Stimulated activated CD8-positive, alpha-beta memory T cell treated with anti-CD3 and anti-CD28 coated beads, Interleukin-15, amount 100 ng/mL, for 1 hour (primary cell): ENCODE data around the gene MBD3.
"Not testable (repeated sequence)": the region's sequence is repeated elsewhere in the genome, so short reads cannot be mapped to it uniquely, and the experiment has no call there.

Source experiments
- DNase-seq: peaks from one replicate; pipeline ENCODE4 v3.0.0-alpha.2; 2020; ENCODE audit warnings: low read depth

The MBD3 gene

DNA sequence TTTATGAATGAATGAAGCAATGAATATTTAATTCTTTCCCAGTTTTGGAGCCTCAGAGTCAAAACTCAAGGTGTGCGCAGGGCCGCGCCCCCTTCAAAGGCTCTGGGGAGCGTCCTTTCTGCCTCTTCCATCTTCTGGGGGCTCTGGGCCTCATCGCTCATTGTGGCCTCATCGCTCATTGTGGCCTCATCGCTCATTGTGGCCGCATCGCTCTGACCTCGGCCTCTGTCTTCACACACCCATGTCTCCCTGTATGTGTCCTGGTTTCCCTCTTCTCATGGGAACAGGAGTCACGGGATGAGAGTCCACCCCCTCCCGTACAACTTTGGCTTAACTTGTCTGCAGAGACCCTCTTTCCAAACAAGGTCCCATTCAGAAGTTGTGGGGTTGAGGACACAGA is 21.3 kb downstream of the MBD3 start:
- no peak for DNase-seq

DNA sequence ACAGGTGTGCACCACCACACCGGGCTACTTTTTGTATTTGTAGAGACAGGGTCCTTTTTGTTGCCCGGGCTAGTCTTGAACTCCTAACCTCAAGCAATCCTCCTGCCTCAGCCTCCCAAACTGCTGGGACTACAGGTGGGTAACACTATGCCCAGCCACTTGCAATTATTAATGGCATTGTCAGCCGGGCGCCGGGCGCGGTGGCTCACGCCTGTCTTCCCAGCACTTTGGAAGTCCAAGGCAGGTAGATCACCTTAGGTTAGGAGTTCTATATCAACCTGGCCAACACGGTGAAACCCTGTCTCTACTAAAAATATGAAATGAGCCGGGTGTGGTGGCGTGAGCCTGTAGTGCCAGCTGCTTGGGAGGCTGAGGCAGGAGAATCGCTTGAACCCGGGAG is 21.8 kb downstream of the MBD3 start:
- DNase-seq, result no peak

DNA sequence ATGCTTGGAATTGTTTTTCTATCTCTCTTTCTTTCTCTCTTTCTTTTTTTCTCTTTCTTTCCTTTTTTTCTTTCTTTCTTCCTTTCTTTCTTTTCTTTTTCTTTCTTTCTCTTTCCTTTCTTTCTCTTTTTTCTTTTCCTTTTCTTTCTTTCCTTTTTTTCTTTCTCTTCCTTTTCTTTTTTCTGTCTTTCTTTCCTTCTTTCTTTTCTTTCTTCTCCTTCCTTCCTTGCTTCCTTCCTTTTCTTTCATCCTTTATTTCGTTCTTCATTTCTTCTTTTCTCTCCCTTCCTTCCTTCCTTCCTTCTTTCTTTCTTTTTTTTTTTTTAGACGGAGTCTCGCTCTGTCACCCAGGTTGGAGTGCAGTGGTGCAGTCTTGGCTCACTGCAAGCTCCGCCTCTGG is 22.7 kb downstream of the MBD3 start:
- DNase-seq, result no peak

DNA sequence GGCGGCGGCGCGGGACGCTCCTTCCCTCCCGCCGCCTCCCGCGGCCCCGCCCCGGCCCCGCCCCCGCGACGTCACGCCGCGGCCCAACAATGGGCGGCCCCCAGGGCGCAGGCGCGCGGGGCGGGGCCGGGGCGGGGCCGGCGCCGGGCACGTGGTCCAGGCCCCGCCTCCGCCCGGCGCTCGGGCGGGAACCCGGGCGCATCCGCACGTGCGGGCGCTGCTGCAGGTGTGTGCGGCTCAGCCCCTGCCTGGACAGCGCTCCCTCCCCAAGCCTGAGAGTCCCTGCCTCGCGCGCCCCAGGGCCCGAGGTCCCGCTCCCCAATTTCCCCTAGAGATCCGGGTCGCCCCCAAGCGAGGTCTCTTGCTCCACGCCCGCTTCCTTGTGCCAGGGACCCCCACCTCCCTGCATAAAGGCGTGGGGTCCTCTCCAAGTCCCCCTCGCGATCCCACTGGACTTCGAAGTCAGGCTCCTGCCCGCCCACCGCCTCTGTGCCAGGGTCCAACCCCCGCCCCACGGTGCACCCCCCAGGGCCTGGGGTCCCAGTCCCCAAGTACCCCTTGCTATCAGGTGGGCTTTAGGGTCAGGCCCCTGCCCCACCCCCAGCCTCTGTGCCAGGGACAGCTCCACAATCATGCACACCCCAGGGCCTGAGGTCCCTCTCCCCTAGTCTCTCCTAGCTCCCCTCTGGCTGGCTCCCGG is 24.2 kb downstream of the MBD3 start, which contains the start of gene MEX3D:
MEX3D (minus strand) TSS at position 6 of the 700 bp plus-strand sequence. CDS start 267 bp downstream, outside the sequence.
- peak; percentile 54 for DNase-seq

DNA sequence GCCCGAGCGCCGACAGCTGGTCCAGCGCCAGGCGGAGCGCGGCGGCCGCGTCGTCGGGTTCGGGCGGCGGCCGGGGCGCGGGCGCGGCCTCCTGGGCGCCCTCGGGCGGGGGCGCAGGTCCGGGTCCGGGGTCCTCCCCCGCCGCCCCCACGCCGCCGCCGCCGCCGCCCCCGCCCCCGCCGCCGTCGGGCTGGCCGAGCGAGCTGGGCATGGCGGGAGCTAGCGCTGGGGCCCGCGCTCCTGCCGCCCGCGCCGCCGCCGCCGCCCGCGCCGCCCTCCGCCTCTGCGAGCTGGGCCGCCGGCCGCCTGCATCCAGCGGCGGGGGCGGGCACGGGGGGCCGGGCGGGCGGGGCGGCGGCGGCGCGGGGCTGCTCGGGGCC is 24.8 kb downstream of the MBD3 start:
- DNase-seq, result no peak

DNA sequence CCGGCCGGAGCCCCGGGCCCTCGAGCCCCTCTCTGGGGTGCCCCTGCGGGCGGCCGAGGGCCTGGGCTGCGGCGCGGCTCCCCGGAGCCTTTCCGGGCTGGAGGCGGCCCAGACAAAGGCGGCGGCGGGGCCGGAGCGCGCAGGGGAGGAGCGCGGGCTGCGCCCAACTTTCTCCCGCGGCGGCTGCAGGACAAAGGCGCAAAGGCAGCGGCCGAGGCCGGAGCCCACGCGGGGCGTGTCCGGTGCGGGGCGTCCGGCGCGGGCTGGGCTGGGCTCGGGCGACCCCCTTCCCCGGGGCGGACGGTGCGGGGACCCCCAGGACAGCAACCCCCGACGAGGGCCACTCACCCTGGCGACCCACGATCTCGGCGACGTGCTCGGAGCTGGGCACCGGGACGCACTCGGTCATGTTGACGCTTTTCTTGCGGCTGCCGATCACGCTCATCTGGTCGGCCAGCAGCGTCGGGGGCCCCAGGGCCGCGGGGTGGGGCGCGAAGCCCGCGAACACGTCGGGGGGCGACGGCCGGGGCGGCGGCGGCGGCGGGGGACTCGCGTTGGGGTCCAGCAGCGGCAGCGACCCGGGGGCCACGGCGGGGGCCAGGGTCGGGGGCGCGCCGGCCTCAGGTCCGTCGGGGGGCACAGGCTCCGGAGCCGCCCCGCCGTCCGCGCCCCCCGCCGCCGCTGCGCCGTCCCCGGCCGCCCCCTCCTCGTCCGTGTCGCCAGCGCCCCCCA is 25.4 kb downstream of the MBD3 start:
- no peak for DNase-seq

DNA sequence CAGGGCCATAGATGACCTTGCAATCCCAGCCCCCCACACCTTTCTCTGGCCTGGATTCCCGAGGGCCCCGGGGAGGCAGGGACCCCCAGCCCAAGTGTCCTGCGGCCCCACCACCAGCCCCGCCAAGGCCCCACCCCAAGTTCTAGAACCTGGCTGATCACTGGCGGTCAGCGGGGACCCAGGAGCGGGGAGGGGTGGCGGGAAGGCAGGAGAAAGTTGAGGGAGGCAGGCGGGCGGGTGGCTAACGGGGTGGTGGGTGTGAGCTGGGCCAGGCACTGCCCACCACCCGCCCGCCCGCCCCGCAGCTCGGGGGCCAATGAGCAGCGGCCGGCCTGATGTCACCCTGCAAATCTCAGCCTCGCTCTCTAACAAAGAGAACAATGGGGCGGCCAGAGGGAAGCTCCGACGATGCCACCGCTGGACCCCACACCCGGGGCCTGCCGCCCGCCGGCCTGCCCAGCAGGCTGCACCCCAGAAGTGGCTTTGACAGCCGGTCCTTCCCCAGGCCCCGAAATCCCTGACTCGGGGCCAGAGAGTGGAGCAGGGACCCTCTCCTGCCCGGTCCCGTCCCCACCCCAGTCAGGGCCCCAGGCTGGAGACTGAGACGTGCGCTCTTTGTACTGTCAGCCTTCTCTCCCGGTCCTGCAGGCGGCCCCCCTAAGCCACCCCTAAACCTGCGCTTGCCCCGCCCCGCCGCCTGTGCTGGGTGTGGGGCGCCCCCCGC is 26.1 kb downstream of the MBD3 start:
- DNase-seq, result no peak

DNA sequence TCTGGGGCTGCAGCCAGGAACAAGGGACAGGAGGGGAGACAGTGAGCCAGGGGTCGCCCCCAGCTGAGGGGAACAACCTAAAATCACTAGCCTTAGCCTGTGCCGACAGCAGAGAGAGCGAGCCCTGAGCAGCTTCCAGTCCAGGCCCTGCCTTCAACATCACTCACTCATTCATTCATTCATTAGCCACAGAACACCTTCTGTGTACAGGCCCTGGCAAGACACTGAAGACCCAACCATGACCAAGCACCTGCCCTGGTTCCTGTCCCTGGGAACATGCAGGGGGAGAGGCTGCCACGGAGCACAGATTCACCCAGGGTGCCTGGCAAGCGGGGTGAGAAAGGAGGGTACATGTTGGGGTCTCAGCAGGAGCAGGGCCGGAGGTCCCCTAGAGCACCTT is 29.4 kb downstream of the MBD3 start:
- no peak for DNase-seq

DNA sequence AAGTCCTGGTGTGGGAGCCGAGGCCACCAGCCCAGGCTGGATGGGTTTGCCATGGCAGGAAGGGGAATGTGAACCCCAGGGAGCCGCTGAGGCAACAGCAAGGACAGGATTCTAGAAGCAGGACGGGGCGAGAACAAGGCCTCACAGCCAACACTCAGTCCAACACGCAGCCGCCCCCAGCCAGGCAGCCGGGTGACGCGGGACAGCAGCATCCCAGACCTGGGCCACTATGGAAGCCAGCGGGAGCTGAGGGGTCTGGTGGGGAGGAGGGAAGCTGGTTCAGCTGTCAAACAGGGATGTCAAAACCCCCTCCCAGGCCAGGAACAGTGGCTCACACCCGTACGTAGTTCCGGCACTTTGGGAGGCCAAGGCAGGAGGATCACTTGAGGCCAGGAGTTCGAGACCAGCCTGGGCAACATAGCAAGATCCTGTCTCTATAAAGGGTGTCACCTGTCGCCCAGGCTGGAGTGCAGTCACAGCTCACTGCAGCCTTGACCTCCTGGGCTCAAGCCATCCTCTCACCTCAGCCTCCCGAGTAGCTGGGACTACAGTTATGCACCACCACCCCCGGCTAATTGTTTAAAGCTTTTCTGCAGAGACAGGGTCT is 31.3 kb downstream of the MBD3 start:
- DNase-seq, result no peak

DNA sequence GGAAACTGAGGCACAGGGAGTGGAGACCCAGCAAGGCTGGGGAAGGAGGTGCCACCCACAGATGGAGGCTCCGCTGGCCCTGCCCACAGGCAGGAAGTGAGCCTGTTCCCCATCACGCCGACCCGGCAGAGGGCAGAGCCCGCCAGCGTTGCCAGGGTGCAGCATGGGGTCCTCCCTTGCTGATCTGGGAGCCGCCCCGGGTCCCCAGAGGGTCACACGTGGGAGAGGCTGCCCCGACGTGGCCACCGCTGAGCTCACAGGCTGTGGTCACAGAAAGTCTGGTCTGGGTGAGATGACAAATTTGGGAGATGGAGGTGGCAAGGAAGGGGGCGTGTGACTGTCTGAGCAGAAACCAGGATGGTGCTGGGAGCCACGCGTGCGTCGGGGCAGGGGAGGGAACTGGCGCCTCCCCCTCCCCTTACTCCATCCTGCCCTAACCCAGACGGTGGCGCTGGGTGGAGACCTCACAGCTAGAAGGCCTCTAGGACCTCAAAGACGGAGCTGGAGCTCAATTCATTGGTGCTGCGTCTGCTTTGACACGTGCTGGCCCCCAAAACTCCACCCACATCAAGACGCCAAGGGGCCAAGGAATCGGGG is 32.3 kb downstream of the MBD3 start:
- DNase-seq, result no peak

DNA sequence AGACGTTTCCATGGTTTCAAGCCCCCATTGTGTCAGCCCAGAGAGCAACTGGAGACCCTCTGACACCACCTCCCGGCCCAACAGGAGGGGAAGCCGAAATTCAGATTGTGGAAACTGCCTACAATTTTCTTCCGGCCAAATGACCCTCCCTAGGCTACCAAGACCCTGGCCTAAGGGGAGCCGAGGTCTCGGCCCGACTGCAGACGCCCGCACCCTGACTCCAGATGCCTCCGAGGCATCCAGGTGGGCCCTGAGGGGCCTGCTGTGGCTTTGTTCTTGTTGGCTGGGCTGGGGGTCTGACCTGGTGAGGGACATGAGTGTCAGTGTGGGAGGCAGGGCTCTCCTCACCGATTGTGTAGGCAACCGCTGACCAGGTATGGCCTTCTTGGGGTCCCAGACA is 34.1 kb downstream of the MBD3 start:
- DNase-seq, result no peak

DNA sequence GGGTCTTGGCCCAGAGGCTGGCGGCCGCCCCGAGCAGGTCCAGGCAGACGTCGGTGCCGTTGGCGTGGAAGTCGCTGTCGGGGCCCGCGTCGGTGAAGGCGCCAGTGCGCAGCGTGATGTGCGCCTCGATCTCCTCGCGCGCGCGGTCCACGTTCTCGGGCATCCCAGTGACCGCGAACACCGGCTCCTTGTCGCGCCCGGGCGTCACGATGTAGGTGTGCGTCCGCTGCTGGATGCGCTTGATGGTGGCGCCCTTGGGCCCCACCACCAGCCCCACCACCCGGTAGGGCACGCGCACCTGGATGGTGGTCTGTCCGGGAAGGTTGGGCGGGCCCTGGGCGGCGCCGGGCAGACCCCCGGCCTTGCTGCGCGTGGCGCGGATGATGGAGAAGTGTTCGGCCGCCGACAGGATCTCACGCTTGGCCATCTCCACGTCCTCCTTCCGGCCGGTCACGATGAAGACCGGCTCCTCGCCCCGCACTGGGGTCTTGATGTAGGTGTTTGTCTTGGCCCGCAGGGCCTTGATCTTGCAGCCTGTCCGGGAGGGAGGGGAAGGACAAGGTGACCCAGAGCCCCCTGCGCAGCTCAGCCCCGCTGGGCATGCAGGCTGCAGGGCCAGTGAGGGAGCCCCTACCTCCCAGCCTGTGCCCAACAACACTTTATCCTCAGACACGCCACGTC is 36.1 kb downstream of the MBD3 start:
- DNase-seq, result no peak

DNA sequence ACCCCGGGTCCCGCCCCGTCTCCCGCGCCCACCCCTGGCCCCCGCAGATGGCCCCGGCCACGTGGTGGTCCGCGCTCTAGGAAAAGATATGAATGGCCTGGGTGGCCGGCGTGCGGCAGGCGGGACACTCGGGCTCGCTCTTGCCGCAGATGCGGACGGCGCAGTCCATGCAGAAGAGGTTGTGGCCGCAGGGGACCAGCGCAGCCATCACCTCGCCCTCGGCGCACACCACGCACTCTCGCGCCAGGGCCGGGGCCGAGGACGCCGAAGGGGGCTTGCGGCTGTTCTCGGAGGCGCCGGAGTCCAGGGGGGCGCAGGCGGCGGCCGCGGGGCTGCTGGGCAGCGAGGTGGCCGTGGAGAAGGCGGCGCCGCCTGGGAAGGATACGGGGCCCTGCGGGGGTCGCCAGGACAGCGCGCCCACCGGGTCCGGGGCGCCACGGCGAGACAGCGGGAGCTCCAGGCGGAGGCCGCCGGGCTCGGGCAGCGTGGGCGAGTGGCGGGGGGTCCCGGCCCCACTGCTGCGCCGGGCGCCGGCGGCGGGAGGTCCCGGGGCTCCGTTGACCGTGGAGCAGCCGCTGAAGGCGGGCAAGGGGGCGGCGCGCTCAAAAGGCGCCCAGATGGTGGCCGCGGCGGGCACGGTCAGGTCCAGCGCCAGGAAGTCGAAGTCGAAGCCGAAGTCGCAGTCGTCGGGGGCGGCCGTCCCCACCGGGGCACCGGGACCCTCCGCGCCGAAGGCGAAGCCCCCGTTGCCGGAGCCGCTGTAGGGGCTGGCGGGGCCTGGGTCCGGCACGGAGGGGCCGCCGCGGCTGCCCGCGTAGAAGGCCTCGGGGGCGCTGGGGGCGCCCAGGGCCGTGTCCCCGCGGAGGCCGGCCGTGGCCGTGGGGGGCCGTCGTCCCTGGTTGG is 36.9 kb downstream of the MBD3 start:
- no peak for DNase-seq

DNA sequence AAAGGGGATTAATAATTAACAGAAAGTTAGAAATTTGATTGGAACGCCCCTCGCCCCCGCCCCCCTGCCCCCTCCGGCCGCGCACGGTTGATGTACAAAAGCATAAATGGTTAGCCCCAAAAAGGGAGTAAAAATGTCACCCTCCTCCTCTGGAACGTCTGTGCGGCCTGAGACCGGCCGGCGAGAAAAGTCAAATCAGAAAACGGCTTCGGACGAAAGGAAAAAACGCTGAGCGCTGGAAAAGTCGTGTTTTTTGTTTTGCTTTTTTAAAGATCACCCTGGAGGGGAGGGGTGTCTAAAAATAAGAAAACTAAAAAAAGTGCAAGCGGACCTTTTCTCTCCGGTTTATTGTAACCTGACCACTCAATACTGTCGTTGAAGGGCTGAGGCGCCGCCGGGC is 37.7 kb downstream of the MBD3 start:
- DNase-seq, result no peak

DNA sequence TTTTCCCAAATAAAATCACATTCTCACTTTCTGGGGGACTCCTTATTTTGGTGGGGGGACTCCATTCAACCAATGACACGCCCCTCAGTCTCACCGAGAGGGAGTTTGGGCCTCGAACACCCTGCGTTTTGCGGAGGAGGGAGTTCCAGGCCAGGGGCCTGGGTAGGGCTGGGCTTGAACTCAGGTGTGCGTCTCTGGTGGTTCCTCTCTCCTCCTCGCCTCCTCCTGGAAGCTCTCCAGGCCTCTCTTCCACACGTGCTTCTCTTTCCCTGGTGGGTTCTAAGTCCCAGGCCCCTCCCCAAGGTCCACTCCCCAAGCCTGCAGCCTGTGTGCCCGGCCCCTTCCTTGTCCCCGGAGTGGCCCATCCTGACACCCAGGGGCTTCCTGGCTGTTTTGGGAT is 39.2 kb downstream of the MBD3 start:
- DNase-seq, result no peak

DNA sequence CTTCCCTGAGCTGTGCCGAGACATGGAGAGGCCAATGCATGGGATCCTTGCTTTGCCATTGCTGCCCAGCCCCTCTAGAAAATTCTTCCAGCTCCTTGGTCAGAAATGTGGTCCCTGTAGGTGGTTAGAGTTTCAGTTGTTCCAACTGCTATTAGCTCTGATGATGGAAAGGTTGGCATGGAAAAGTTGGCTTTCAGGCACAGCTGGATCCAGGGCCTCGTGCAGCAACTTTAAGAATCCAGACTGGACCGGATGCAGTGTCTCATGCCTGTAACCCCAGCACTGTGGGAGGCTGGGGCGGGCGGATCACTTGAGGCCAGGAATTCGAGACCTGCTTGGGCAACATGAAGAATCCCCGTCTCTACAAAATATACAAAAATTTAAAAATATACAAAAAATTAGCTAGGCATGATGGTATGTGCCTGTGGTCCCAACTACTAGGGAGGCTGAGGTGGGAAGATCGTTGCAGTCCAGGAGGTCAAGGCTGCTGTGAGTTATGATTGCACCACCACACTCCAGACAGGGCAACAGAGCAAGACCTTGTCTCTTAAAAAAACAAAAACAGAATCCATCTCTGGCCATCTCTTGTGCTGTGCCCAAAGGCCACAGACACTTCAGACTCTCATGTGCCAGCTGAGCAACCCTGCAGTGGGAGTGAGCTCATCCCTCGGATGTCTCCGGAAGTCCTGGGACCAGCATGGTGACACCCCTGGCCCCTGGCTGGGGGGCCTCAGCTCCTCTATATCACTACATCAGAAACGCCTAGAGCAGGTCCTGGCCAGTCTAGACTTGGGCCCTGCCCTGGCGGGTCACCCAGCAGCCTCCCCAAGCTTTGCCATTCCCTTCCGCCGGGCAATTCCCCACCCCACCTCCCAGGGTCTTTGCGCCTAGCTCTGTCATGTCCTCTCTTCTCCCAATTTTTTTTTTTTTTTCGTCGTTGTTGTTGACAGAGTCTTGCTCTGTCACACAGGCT is 41.3 kb downstream of the MBD3 start:
- no peak for DNase-seq

DNA sequence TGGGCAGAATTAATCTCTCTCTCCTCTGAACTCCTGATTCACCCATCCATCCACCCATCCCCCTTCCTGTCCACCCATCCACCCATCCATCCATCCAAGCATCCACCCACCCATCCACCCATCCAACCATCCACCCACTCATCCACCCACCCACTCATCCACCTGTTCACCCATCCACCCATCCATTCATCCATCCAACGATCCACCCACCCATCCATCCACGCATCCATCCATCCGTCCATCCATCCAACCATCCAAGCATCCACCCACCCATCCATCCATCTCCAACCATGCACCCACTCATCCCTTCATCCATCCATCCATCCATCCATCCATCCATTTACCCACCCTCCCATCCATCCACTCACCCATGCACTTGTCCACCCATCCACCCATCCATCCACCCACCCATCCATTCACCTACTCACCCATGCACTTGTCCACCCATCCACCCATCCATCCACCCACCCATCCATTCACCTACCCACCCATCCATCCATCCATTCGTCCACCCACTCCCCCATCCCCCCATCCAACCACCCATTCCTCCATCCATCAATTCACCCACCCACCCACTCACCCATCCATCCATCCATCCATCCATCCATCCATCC is 43.2 kb downstream of the MBD3 start:
- DNase-seq, result no peak

DNA sequence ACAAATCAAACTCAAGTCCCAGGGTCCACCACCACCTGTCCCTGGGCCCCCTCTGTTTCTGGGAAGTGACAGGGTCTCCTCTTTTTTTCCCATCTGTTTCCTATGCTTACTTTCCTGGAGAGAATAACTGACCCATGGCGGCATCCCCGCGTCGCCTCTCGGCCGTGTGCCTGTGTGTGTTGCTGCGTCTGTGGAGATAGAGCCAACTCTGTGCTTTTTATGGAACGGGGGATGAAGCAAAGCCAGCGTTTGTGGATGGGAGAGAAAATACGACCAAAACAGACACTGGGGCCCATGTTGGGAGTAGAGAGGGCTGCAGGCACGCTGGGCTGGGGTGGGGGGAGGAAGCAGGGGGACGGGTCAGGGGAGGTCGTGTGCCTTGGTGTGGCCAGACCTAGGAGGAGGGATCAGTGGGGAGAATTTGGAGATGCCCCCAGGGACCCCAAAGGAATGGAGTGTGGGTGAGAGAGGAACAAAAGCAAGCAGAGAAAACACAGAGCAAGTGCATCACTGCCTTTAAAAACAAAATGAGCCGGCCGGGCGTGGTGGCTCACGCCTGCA is 52.2 kb downstream of the MBD3 start:
- DNase-seq, result no peak

DNA sequence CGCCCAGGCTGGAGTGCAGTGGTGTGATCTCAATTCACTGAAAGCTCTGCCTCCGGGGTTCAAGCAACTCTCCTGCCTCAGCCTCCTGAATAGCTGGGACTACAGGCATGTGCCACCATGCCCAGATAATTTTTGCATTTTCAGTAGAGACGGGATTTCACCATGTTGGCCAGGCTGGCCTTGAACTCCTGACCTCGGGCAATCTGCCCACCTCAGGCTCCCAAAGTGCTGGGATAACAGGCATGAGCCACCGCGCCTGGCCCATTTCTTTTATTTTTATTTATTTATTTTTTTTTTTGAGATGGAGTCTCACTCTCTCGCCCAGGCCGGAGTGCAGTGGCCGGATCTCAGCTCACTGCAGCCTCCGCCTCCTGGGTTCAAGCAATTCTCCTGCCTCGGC is 52.9 kb downstream of the MBD3 start:
- not testable (repeated sequence) for DNase-seq
